GM21381 (cell line): ENCODE data around the gene AGPAT2.

Source experiments
- ATAC-seq: cut with Tn5 transposase; IDR thresholded peaks from one replicate; pipeline ENCODE4 v1.9.1; 2021; ENCODE audit warnings: mild to moderate bottlenecking, moderate library complexity; ENCODE audit not compliant: unreplicated experiment

AGPAT2 gene

GRCh38 chr9:136686794-136687711, at the start of gene AGPAT2:
Gene AGPAT2 (minus strand): TSS chr9:136687457. CDS start chr9:136687357, 100 bp downstream.
- peak; percentile 54 for ATAC-seq

GRCh38 chr9:136735812-136736480, 48.7 kb upstream of the AGPAT2 start:
- no peak for ATAC-seq

- ATAC-seq: no peak
These were observed 47.7 kb upstream of the AGPAT2 start for GRCh38 chr9:136734837-136735496.

DNA sequence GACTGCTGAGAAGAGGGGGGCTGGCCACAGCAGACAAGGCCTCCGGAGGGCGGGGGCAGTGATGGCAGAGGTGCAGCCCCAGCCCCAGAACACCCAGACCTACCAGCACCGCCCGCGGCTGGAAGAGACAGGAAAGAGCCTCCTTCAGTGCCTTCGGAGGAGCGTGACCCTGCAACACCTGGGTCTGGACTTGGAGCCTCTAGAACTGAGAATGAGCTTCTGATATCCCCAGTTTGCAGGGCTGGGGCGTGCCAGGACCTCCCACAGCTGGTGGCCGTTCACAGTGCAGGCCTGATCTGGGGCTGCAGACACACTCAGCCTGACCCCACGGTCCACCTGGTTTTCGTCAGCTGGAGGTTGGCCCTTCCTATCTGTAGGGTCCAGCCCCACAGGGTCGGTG, 46.4 kb upstream of the AGPAT2 start:
- no peak for ATAC-seq

DNA sequence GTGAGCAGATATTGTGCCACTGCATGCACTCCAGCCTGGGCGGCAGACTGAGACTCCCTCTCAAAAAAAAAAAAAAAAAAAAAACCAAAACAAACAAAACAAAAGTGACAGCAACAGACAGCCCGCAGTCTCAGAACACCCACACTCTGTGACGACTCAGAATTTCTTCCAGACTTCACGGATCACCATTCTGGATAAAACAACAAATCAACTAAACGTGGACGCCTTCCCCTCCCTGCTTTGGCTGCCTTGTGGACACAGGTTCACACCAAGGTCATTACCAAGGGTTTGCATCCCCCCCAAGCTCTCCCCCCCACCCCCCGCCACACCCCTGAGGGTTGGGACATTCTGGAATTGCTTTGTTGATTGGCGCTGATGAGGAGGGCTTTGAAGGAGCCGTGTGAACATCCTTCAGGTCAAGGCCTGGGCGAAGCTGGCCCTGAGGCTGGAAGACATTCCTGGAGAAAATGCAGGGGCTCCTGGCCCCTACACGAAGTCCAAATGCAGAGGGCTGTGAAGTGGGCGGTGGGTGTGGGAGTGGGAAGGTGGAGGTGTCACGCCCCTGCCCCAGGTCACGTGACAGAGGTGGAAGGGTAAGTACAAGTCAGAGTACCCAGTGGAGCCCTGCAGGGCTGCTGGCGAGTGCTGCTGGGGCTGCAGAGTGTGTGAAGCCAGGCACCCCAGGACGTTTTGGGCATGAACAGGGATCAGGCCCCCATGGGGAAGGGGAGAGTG, 45.4 kb upstream of the AGPAT2 start:
- ATAC-seq: no peak

- no peak for ATAC-seq
These were observed 42.7 kb upstream of the AGPAT2 start for GRCh38 chr9:136729926-136730325.

- no peak for ATAC-seq
These were observed 41.9 kb upstream of the AGPAT2 start for GRCh38 chr9:136729144-136729543.

DNA sequence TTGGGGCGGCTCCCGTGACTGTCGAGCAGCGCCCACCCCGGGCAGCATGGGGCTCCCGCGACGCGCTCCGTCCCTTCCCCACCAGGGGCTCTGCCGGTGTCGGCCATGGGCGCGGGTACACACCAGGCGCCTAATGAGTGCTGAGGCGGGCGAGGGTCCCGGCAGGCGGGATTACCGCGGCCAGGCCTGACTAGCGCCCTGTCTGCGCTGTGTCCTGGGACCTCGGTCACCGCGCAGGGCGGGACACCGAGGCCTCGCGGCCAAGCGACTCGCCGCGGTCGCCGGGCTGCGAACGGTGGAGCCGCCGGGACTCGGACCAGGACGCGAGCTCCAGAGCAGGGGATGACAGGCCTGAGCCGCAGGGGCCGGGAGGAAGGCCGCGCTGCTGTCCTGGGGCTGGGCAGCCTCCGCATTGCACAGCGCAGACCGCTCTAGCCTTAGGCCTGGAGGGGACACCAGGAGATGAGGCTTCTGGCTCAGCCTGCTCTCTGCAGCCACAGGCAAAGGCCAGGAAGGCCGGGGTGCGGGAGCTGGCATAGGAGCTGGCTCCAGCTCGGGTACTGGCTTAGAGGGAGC, 41.4 kb upstream of the AGPAT2 start:
- ATAC-seq: peak; percentile 9

GRCh38 chr9:136728080-136728547, 40.9 kb upstream of the AGPAT2 start:
- peak; percentile 65 for ATAC-seq

GRCh38 chr9:136726631-136727191, 39.5 kb upstream of the AGPAT2 start:
- ATAC-seq: no peak

- no peak for ATAC-seq
These were observed 38.9 kb upstream of the AGPAT2 start for GRCh38 chr9:136726118-136726517.

DNA sequence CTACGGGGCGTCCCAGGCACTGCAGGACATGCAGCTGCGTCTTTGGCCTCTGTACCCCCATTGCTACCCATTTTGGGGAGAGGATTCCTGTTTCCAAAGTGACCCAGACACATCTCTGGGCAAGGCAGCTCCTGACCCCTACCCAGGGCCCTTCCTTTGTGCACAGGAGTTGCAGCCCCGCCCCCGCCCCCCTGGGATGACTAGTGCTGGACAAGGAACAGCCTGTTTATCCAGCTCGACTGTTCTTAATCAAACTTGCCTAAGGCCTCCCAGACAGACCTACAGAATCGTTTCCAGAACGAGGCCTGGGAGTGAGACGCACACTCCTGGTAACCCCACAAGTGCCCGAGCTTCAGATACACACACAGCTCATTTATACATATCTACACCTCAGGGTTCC, 38.4 kb upstream of the AGPAT2 start:
- no peak for ATAC-seq

GRCh38 chr9:136724772-136725171, 37.5 kb upstream of the AGPAT2 start:
- ATAC-seq: no peak

DNA sequence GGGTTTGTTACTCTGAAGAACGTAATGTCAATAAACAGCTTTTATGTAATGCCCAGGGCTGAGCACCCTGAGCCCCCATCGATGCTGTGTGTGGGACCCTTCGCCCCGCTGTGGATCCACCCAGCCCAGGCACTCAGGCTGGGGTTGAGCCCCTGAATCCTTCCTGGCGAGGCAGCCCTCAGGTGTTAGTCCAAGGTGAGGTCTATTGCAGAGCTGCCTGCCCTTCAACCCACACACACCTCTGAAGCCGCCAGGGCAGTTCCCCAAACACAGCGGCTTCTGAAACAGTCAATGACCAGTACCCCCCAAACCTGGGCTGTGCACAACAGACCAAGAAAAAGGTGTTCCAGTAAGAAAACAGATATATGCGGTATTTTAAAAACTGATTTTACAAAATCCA, 36.7 kb upstream of the AGPAT2 start:
- ATAC-seq: no peak

DNA sequence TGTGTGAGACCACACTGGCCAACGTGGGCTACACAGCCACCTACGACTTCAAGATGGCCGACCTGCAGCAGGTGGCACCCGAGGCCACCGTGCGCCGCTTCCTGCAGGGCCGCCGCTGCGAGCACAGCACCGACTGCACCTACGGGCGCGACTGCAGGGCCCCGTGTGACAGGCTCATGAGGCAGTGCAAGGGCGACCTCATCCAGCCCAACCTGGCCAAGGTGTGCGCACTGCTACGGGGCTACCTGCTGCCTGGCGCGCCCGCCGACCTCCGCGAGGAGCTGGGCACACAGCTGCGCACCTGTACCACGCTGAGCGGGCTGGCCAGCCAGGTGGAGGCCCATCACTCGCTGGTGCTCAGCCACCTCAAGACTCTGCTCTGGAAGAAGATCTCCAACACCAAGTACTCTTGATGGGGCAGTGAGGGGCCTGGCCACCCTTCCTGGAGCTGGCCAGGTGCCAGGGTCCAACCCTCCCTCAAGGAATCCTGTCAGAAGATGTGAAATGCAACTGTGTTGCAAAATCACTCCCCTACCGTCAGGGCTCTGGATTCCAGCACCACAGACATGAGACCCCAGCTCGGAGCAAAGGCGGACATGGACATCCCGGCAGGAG, 36.2 kb upstream of the AGPAT2 start:
- ATAC-seq: no peak

- no peak for ATAC-seq
These were observed 35.7 kb upstream of the AGPAT2 start for GRCh38 chr9:136722969-136723356.

- no peak for ATAC-seq
These were observed 35.1 kb upstream of the AGPAT2 start for GRCh38 chr9:136722093-136722968.

- no peak for ATAC-seq
These were observed 34.3 kb upstream of the AGPAT2 start for GRCh38 chr9:136721339-136722092.
